GM12874 (cell line): Measurements from ENCODE around the gene CASTOR1.

Source experiments
- TF ChIP-seq, protein P1 (sequence below): IDR thresholded peaks from 2 replicates; pipeline ENCODE4 v1.5.1; 2011; ENCODE audit warnings: low read depth, mild to moderate bottlenecking, control low read depth, low read length, moderate library complexity; ENCODE audit not compliant: insufficient read depth

The CASTOR1 gene

DNA sequence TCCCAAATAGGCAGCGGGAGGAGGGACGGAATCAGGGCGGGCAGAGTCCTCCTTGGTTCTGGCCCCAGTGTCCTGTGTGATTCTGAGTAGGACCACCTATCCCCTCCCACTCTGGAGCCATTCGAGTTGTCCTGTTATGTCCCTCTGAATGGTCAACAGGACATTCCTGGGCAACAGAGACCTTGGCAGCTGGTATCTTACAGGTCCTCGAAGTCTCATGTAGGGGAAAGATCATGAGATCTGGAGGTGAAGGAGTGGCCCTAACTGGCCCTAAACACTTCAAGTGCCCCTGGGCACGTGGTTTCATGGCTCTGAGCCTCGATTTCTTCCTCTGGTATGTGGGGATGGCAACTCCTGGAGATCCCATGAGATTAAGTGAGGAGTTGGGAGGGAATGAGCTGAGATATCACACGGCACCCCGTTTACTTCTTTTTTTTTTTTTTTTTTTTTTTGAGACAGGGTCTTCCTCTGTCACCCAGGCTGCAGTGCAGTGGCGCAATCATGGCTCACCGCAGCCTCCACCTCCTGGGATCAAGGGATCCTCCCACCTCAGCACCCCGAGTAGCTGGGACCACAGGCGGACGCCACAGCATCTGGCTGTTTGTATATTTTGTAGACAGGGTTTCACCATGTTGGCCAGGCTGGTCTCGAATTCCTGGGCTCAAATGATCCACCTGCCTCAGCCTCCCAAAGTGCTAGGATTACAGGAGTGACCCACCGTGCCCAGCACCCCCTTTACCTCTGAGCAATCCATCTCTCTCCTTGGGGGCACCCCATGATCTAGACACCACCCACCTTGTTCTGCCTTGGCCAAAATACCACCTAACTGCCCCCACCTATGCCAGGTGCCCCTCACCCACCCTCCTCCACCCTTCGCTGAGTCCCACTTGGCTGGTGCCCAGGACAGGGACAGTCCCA, 49.6 kb downstream of the CASTOR1 start:
- TF ChIP-seq, protein P1, sequence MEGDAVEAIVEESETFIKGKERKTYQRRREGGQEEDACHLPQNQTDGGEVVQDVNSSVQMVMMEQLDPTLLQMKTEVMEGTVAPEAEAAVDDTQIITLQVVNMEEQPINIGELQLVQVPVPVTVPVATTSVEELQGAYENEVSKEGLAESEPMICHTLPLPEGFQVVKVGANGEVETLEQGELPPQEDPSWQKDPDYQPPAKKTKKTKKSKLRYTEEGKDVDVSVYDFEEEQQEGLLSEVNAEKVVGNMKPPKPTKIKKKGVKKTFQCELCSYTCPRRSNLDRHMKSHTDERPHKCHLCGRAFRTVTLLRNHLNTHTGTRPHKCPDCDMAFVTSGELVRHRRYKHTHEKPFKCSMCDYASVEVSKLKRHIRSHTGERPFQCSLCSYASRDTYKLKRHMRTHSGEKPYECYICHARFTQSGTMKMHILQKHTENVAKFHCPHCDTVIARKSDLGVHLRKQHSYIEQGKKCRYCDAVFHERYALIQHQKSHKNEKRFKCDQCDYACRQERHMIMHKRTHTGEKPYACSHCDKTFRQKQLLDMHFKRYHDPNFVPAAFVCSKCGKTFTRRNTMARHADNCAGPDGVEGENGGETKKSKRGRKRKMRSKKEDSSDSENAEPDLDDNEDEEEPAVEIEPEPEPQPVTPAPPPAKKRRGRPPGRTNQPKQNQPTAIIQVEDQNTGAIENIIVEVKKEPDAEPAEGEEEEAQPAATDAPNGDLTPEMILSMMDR: no peak

DNA sequence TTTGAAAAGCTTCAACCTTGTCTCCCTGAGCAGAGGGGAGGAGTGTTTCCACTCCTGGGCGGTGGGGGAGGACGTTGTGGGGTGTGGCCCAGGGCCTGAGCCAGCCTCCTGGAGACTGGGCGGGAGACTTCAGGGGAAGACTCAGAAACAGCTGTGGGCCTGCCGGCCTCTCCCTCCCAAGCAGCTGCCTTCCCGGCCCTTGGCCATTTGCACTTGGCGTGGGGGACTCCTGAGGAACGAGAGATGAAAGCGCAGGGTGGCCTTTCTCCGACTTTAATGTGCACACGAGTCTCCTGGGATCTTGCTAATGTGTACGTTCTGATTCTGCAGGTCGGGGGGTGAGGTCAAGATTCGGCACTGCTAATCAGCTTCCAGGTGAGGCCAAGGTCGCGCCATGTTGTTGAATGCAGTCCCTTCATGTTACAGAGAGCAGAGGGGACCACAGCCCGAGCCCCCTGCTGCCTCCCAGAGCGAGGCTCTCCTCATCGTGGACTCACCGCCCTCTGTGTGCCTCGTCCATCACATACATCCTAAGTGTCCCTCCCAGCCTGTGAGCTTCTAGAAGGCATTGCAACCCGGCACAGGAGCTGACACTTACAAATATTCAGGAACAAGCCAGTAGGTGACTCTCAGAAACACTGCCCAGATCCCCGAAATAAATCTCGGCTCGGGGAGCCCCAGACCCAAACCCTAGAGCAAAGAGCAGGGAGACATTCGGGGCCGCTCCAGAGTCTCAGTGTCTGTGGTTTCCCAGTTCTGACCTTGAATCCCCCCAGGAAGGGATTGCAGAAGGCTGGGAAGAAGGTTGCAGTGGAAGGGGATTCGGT, 50.4 kb downstream of the CASTOR1 start:
- TF ChIP-seq, protein P1: no peak

DNA sequence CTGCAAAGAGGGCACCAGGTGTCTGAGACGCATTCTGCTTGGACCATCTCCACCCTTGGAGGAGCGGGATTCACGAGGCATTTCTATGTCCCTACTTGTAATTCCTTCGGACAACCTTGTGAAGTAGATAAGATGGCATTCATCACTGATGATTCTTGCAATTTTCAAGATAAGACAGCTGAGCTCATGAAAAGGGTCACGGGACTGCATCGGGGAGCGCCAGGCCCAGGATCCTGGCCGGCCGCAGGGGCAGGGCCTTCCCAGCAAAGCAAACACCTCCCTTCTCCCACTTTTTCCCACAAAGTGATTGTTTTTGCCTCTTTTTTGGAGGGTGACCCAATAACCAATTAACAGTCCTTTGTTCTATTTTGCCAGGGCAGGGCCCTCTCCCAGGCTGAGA, 51.2 kb downstream of the CASTOR1 start:
- TF ChIP-seq, protein P1: no peak

DNA sequence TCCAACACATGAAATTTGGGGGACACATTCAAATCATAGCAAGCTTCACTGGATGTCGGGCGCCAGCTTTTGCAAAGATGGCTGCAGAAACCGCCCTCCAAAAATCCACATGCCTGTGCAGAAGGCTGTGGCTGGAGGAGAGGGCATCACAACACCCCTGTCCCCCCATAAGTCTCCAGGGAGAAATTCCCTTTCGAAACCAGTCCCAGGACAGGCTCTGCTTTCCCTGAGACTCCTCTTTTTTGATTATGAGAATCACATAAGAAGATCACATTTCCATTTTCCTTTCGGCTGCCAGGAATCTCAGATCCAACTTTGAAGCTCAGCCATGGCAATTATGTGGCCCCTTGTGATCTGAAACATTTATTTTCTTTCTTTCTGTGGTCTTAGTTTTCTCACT, 52.4 kb downstream of the CASTOR1 start:
- TF ChIP-seq, protein P1: no peak

DNA sequence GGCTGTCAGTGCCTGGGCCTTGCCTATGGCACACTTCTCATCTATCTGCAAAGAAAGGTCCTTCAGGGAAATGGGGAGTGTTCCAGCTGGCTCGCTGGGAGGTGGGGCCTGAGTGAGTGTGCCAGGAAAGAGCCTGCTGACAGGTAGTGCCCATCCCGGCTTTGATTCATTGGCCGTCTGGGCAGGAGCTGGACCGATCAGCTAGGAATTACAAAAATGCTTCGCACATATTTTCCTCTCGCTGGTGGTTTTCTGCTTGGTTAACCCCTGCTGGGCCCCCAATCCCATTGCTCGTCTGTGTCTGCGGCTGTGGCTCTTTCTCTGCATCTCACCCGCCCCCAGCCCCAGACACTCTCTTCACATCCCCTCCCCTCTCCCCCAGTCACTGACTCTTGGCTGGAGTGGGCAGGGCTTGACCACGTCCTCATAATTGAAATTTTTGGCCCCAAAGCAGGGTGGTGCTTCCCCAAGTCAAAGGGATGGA, 53.6 kb downstream of the CASTOR1 start:
- TF ChIP-seq, protein P1: no peak
